Gastrocnemius medialis (tissue), 4 donors: ENCODE data around the gene GABRA5.

Experiments
- CTCF ChIP-seq, 5 experiments: fragments of 450-650 bp in 3 of 5; fragments of 200-600 bp in 2 of 5; sonication (generic) in 2 of 5; IDR thresholded peaks in 4 of 5; conservative IDR thresholded peaks in 1 of 5; 1 replicate in 4 of 5; 2 replicates in 1 of 5; pipeline ENCODE4 v1.5.1; 2016 to 2019; ENCODE audit warnings: antibody characterized with exemption in 5 of 5, mild to moderate bottlenecking in 3 of 5, moderate library complexity in 3 of 5
- POLR2A ChIP-seq, 2 donors: fragments of 450-650 bp; IDR thresholded peaks; one replicate each; pipeline ENCODE4 v1.6.1; 2017; ENCODE audit warnings: antibody characterized with exemption in 2 of 2, mild to moderate bottlenecking in 2 of 2, moderate library complexity in 2 of 2

GRCh38 chr15:26841514-26841913 is 25.3 kb upstream of the GABRA5 start:
- TF ChIP-seq POLR2A (IDR thresholded peaks at IDR 0.05) (no peak), CTCF (IDR thresholded peaks at IDR 0.05 in 4 of 5, conservative IDR thresholded peaks at IDR 0.05 in 1 of 5) (no peak)
